HG03095 (cell line): ENCODE data around the gene PREX1.

Experiments
- ATAC-seq: cut with Tn5 transposase; IDR thresholded peaks from one replicate; pipeline ENCODE4 v1.9.1; 2021; ENCODE audit warnings: moderate library complexity; ENCODE audit not compliant: unreplicated experiment

Gene PREX1

DNA sequence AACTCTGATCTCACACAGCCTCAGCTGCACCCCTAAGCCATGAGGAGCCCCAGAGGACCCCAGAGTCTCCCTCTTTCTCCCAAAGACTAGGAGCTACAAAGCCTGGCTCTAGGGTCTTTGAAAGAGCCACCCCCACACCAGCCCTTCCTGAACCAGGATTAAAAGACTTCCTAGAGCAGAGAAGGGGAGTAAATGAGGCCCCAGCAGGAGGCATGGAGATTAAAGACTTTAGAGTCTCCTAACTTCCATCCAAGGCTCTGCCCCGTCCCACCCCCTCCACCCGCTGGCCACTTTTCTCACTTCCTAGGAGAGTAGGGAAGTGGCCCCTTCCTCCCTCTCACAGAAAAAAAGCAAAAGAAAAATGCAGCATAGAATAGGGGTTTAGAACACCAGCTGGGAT lies 1.7 kb downstream of the PREX1 start:
- ATAC-seq, result no peak

DNA sequence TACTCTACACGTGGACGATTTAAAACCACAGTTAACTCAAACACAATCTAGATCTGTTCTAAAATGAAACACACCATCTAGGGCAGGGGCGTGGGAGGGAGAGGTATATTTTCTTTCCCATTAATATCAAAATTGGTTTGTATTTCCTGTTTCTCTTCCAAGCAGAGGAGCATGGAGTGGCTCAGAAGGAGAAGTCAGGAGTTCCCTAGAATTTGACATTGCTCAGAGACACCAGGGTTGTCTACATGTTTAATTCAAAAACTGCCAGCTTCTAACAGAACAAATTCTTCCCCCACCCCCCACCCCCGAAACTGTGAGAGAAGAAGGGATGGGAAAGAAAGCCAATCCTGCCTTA lies 2.3 kb downstream of the PREX1 start:
- ATAC-seq, result no peak

DNA sequence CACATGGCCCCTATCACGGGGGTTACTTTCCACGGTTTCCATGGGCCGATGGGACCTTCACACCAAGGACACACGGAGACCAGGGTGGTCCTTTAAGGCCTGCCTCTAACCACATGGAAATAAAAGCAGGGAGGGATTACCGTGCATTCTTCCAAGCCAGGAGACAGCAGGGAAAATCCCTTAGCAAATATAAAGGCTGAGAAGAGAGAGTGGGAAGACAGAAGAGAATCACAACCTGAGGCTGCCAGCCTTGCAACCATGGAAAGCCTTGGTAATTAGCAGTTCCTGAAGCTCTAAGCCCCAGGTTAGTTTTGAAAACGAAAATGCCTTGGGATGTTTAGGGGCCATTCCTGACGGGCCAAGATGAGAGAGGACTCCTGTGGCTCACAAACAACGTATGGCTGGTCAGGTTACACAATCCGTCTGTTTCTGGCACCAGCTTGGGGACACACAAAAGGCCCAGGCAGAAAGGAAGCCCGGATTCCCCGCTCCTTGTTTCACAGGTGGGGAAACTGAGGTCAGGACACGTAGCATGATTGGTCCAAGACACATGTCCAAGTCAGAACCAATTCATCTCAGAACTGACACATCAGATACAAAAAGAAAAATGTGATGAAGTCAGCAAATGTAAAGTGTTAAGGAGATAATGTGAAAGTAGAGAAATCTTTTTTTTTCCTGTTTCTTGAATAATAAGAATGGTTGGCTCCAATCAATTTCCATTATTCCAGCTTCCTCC lies 2.8 kb downstream of the PREX1 start:
- no peak for ATAC-seq

DNA sequence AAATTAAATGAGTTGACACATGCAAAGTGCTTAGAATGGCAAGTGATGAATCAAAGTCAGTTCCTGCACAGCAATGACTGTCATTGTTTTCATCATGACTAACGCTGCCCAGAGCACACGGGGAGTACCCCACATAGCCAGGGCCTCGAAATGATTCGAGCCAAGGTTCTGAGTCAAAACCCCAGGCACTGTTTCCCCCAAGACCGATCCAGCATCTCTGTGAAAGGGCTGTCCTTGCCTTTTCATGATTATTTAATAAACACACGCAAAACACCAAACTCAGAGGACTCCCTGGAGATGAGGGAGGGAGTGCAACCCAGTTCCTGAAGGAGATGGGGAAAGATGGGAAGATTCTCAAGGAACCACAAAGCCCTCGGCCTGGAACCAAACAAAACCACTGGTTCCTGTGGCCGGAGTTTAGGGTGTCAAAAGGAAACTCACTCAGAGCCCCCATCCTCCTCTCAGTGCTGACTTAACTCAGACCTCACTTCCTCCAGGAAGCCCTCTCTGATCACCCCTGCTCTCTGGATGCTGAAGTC lies 3.8 kb downstream of the PREX1 start:
- no peak for ATAC-seq

DNA sequence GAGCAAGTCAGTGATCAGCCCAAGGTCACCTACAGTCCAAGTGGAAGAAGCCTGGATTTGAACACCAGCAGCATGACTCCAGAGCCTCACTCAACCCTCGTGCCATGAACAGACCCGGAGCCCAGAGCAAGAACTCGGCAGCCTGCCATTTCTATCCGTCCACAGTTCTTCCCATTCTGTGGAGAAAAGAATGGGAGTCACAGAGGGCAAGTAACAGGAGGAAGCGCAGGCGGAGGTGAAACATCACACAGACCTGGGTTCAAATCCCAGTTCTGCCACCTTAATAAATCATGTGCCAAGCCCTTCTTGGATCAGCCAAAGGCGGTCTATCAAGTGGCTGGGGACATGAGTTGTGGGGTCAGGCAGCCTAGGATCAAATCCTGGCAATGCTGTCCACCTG lies 4.3 kb downstream of the PREX1 start:
- ATAC-seq, result no peak

DNA sequence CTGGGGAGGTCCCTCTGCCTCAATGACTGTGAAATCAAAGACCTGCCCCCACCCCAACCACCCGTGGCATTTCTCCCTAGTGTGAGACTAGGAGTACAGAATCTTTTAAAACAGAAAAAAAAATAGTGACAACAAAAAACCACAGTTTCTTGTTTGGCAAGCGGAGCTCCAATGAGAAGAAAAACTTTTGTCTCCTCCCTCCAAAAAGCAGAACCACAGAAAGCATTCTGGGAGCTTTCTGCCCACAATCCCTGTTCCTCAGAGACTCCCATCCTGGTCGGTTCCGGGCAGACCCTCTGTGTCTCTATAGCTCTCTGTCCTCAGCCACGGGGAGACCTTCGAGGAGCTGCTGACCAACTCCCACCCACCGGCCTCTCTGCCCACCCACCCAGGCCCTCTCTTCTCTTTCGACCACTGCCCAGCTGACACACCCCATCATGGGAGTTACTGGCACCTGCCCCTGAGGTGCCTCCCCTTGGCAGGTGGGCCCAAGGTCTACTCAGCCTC lies 4.9 kb downstream of the PREX1 start:
- ATAC-seq, result no peak

DNA sequence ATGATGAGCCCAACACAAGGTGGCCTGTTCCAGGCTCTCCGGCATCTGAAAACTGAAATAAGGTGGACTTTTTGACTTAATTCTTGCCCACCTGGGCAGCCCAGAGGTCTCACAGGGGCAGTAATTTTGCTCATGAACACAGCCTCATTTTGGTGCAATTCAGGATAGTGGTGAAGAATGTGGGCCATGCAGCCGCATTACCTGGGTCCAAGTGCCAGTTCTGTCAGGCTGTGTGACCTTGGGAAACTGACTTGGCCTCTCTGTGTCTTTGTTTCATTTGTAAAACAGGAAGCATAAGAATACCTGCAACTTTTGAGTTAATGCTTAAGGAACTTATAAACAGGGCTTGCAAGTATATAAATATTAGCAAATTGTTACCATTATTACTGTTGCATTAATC lies 5.6 kb downstream of the PREX1 start:
- no peak for ATAC-seq

DNA sequence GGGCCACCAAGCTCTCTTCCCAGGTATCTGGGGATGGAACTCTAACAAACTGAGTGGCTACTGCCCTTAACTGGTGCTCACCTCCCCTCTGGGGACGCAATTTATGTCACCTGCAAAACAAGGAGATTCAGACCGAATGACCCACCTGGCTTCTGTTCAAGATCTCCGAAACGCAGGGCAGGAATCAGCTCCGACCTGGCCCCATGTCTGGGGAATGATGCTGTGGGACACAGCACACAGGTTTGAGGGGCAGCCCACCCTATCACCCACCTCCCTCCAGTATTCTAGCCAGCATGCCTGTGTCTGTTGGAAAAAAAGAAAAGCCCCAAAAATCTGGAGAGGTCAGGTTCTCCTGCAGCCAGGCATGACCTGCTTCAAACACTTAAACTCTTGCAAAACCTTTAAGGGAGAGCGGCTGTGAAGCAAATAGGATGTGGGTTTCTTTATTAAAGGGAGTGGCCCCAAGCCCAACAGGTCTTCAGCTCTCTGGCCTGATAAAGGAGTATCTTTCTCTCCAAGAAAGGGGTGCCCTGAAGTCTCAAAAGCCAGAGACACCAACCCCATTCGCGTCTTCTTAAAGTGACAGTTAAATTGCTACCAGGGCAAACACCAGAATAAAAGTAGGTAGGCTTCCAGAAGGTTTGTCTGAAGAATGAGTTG lies 6.4 kb downstream of the PREX1 start:
- no peak for ATAC-seq

DNA sequence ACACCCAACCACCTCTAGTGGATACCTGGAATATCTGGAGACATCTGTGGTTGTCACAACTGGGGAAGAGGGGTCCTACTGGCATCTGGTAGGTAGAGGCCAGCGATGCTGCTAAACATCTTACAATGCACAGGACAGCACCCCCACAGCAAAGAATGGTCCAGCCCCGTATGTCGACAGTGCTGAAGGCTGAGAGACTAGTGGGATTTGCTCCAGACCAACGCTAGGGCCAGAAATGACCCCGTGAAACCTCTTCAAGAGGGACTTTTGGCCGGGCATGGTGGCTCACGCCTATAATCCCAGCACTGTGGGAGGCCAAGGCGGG lies 7.2 kb downstream of the PREX1 start:
- ATAC-seq, result no peak

DNA sequence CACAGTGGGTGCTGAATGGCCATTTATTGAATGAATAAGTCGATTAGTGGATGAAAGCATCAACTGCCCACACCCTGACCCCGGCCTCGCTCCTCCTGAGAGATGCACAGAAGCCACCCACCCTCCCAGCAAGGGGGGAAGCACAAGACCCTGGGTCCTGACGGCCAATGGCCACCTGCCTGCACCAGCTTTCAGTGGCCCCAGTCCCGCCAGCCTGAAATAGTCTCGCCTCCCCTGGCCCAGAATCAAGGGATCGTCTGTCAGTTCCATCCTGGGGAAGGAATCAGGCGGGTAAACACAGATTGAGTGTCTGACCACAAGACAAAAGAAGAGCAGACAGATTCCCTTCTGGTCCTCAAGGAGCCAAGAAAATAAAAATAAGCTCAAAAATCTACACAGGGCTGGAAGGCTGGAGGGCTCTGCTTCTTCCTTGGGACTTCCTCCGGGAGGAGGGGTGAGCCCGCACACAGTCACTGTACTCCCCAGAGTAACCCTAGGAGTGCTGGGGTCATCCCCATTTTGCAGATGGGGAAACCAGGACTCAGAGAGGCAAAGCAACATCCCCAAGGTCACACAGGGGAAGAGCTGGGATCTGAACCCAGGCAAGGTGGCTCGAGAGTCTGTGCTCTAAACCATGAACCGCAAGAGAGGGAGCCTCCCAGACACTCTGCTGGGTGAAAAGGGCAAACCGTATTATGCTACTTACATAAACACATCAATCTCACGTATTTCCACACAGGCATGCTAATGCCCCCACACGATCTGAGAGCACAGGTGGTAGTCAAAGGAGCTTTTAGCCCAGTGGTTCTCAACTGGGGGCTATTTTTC lies 7.8 kb downstream of the PREX1 start:
- no peak for ATAC-seq

DNA sequence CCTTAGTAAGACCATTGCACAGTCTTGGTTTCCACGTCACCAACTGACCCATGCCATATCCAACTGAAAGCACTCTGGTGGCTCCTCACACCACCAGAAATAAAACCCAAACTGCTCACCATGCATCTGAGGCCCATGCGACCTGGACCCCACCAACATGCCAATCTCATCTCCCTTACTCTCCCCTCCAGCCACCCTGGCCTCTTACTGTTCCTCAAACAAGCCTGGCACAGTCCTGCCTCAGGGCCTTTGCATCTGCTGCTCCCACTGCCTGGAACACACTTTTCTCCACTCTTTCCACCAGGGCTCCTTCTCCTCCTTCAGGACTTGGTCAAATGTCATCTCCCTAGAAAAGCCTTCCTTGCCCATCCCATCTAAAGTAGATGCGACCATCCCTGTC lies 8.7 kb downstream of the PREX1 start:
- no peak for ATAC-seq

DNA sequence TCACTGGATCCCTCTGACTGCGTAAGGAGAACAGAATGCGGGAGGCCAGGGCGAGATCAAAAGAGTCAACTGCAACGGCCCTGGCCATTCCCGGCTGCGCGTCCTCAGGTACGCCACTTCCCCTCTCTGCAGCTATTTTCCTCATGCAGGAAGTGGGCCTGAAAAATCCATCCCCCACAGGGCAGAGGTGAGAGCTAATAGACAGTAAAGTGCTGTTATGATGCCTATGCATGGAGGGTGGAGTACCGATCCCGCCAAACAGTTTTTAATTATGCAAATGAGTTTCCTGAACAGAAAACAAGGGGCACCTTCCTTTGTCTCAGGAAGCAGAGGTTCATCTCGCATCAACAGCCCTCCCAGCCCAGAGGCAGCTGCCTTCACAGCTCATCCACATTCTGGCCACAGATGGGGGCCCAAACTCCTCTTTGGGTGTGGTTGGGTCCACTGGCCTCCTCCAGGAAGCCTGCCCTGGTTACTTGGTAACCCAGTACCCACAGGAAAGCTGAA lies 9.3 kb downstream of the PREX1 start:
- ATAC-seq, result no peak

DNA sequence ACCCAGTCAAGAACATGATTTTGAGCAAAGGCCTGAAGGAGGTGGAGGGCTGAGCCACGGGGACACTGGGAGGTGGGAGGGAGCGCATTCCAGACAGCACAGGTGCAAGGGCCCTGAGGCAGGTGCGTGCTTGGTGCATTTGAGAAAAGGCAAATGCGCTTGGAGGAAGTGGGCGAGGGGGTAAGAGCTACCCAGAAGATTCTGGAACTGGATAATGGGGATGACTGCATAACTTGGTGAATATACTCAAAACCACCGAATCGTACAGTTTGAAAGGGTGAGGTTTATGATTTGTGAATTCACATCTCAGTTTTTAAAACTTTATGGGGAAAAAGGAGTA lies 9.8 kb downstream of the PREX1 start:
- no peak for ATAC-seq

DNA sequence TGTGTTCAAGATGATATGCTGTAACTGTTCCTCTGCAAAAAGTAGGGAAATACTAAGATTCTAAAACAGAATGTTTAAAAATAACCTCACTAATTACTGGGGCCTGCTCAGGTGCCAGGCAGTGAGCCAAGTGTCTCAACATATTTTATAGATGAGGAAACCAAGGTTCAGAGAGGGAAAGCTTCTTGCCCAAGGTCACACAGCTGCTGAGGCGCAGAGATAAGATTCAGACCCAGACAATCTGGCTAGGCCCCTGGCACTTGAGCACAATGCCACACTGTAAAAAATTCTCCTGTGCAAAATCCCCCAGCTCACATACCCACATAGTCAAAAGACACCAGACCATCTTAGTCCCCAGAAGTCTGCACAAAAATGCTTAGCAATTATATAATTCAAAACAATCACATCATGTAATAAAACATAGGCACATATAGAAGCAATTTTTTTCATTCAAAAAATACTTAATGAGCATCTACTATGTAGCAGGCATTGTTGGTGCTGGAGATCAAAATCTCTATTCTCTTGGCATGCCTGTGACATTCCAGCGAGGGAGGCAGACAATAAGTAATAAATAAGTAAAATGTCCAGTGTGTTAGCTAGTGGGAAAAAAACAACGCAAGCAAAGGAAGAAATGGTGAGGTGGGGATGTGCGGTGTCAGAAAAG lies 10.3 kb downstream of the PREX1 start:
- no peak for ATAC-seq

DNA sequence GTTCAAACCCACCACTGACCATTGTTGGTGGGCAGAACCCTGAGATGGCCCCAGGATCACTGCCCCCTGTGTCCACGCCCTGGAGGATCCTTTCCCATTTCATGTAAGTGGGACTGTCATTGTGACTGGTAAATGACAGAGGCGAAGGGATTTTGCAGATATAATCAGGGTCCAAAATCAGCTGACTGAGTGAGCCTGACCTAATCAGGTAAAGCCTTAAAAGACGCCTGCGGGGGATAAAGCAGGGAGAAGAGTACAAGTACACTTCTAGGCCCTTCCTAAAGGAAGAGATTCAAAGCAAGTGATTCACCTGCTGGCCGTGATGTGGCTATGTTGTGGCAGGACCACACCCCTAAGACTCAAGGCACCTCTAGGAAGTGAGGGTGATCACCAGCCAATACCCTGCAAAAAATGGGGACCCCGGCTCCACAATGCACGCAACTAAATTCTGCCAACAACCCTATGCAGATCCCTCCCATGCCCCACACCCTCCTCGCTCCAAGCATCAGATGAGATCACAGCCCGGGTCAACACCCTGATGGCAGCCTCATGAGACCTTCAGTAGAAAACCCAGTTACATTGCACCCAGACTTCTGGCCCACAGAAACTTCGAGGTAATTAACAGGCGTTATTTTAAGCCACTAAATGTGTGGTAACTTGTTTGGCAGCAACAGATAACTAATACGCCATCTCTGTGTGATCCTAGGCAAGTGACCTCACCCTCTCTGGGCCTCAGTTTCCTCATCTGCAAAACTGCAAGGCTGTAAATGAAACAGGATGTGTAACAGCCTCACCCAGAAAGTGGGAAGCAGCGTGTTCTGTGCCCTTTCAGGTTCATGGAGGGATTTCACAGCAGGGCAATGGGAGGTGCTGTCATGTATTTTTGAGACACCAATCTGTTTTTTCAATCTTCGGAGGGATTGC lies 11.3 kb downstream of the PREX1 start:
- no peak for ATAC-seq

DNA sequence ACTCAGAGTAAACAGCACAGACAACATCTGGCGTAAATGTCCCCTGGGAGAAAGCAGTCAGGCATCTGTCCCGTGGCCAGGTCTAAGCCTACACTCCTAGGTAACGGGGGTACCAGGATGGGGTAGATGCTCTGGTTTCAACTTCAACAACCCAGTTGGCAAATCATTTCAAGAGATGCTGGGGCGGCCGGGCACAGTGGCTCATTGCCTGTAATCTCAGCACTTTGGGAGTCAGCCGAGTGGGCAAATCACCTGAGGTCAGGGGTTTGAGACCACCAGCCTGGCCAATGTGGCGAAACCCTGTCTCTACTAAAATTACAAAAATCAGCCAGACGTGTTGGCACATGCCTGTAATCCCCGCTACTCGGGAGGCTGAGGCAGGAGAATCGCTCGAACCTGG lies 12.3 kb downstream of the PREX1 start:
- ATAC-seq, result no peak

DNA sequence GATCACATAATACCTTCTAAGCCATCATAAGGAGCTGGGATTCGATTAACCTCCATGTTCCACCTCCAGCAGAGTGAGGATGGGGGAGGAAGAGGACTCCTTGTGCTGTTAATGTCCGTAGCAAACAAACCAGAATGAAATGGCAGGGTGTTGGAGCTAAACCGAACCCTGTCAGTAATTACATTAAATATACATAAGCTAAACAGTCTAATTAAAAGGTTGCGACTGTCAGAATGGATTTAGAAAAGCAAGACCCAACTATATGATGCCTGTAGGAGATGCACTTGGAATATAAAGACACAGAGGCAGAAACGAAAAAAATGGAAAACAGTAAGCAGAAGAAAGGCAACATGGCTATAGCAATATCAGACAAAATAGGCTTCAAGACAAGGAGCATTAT lies 13.2 kb downstream of the PREX1 start:
- ATAC-seq, result no peak

DNA sequence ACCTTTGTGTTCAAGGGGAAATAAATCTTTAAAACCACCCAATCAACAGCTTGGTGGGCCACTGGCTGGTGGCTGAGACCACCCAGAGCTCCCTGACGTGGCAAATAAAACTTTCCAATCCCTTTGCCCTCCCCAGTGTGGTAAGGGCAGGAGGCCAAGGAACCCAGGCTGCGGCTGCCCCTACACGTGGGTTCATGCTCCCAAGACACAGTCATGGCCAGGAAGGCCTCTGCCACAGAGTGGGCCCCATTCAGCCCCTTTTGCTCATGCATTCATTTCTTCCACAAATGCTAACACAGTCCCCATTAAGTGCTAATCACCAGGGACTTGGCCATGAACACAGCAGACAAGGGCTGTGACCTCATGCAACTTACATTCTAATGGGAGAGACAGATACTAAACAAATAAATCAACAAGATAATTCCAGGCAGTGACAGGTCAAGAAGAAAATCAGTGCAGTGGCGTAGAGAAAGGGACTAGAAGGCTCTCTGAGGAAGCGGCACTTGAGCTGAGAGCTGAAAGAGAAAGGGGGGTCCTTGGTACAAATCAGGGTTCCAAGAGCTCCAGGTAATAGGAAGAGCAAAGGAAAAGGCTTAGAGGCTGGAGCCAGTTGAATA lies 13.8 kb downstream of the PREX1 start:
- ATAC-seq, result no peak

DNA sequence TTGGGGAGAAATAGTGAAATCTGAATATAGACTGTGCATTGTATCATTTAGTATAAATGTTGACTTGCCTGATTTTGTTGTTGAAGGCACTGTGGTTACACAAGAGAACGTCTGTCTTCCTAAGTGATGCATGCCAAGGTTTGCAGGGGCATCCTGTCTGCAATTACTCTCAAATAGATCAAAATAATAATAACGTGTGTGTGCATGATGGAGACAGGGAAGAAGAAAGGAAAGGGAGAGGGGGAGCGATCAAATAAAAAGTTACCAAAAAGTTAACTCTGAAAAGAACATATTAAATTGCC lies 14.4 kb downstream of the PREX1 start:
- ATAC-seq, result no peak
